HCT116 (cell line): ENCODE results near the gene FASN. TPM values are rescaled to one million over a fixed set of nuclear protein-coding genes. Genes with fewer than 3 reads are reported as not detected.

Experiments used
- ATAC-seq: fragments of 200-7000 bp; cut with Tn5 transposase; 2 replicates; pipeline ENCODE4 v1.9.1; 2020; ENCODE audit warnings: mild to moderate bottlenecking, moderate library complexity
- BruUV-seq: library from RNA; stranded (reverse); fragments of 400-500 nt; replicated peaks from 2 replicates; lab custom pipeline; 2021; lab: Mats Ljungman, UMichigan
- CTCF ChIA-PET: fragments of 300-600 bp; sonication (Branson Sonifier 250); formaldehyde crosslinking; loops from one replicate; lab custom pipeline; 2021; ENCODE audit warnings: antibody characterized with exemption; lab: Charles Lee
- POLR2A ChIA-PET: fragments of 300-600, 350-600 bp; sonication (Branson Sonifier 250); formaldehyde crosslinking; loops from one replicate; lab custom pipeline; 2021; ENCODE audit warnings: antibody characterized with exemption; lab: Charles Lee
- RAD21 ChIA-PET, 2 experiments: fragments of 300-600 bp; sonication (Branson Sonifier 250); formaldehyde crosslinking; loops; one replicate each; lab custom pipeline; 2023; ENCODE audit warnings: low total read pairs in 2 of 2; ENCODE audit not compliant: uncharacterized antibody in 2 of 2, unreplicated experiment in 2 of 2, low non-redundant PET in 1 of 2; lab: Charles Lee
- DNase-seq: peaks from one replicate; pipeline ENCODE4 v3.0.0-alpha.2; 2010; ENCODE audit warnings: low read depth, low spot score
- H2AFZ ChIP-seq: fragments of 200-600 bp; shearing (Covaris generic), sonication (generic); 2 replicates; pipeline ENCODE4 v1.6.1; 2017; ENCODE audit warnings: low read depth, mixed run types, mixed read lengths, antibody characterized with exemption, low read length; ENCODE audit not compliant: poor library complexity, severe bottlenecking
- H3K27ac ChIP-seq: 2 replicates; pipeline ENCODE4 v1.5.1; 2012; ENCODE audit warnings: low read depth, low read length
- H3K27me3 ChIP-seq: fragments of 200-600 bp; sonication (generic); 2 replicates; pipeline ENCODE4 v1.6.1; 2016; ENCODE audit warnings: mixed run types, low read length, mixed read lengths; ENCODE audit not compliant: insufficient read depth
- H3K36me3 ChIP-seq, 2 experiments: fragments of 200-500 bp in 1 of 2; fragments of 200-600 bp in 1 of 2; sonication (Bioruptor generic) in 1 of 2; sonication (generic) in 1 of 2; 2 replicates each; pipeline versions ENCODE4 v1.5.1 to v1.6.1; 2014 to 2016; ENCODE audit warnings: low read length in 2 of 2, inconsistent platforms in 1 of 2, mixed read lengths in 1 of 2, mixed run types in 1 of 2; ENCODE audit not compliant: insufficient read depth in 2 of 2, control insufficient read depth in 1 of 2
- H3K4me1 ChIP-seq, 2 experiments: fragments of 200-600 bp in 1 of 2; sonication (generic) in 1 of 2; 2 replicates each; pipeline versions ENCODE4 v1.5.1 to v1.6.1; 2012 to 2017; ENCODE audit warnings: low read length in 2 of 2, inconsistent platforms in 1 of 2, mild to moderate bottlenecking in 1 of 2, mixed read lengths in 1 of 2, mixed run types in 1 of 2, moderate library complexity in 1 of 2; ENCODE audit not compliant: insufficient read depth in 2 of 2, control insufficient read depth in 1 of 2
- H3K4me2 ChIP-seq: fragments of 200-600 bp; sonication (generic); 2 replicates; pipeline ENCODE4 v1.6.1; 2017; ENCODE audit warnings: mixed run types, low read length, mixed read lengths
- H3K4me3 ChIP-seq, 2 experiments: fragments of 200-600 bp in 1 of 2; sonication (generic) in 1 of 2; replicated peaks in 1 of 2; 2 replicates each; pipeline ENCODE4 v1.5.1; 2011 to 2016; ENCODE audit warnings: low read length in 2 of 2, control low read depth in 1 of 2, low read depth in 1 of 2, mild to moderate bottlenecking in 1 of 2, mixed read lengths in 1 of 2, mixed run types in 1 of 2
- H3K79me2 ChIP-seq: fragments of 200-600 bp; sonication (generic); 2 replicates; pipeline ENCODE4 v1.6.1; 2017; ENCODE audit warnings: mild to moderate bottlenecking, mixed run types, low read length, moderate library complexity, mixed read lengths; ENCODE audit not compliant: insufficient read depth
- H3K9ac ChIP-seq: fragments of 200-600 bp; sonication (generic); 2 replicates; pipeline ENCODE4 v1.6.1; 2016; ENCODE audit warnings: low read length, mixed read lengths
- H3K9me2 ChIP-seq: fragments of 200-600 bp; sonication (generic), shearing (Covaris generic); 2 replicates; pipeline ENCODE4 v1.6.1; 2017; ENCODE audit warnings: mixed run types, mild to moderate bottlenecking, moderate library complexity; ENCODE audit not compliant: insufficient read depth
- H3K9me3 ChIP-seq, 2 experiments: fragments of 200-500 bp in 1 of 2; fragments of 200-600 bp in 1 of 2; sonication (Bioruptor generic) in 1 of 2; sonication (generic) in 1 of 2; 2 replicates each; pipeline ENCODE4 v1.6.1; 2014 to 2017; ENCODE audit warnings: low read length in 2 of 2, mixed read lengths in 2 of 2, inconsistent platforms in 1 of 2, low read depth in 1 of 2, mild to moderate bottlenecking in 1 of 2, mixed run types in 1 of 2, moderate library complexity in 1 of 2; ENCODE audit not compliant: control insufficient read depth in 1 of 2, insufficient read depth in 1 of 2
- H4K20me1 ChIP-seq: fragments of 200-600 bp; sonication (generic), shearing (Covaris generic); 2 replicates; pipeline ENCODE4 v1.6.1; 2017; ENCODE audit warnings: mixed run types, mild to moderate bottlenecking, moderate library complexity; ENCODE audit not compliant: insufficient read depth
- CEBPB ChIP-seq: IDR thresholded peaks from 2 replicates; pipeline ENCODE4 v1.6.1; 2012; ENCODE audit warnings: low read depth
- POLR2A ChIP-seq: IDR thresholded peaks from 2 replicates; pipeline ENCODE4 v1.7.0; 2011; ENCODE audit warnings: borderline replicate concordance; ENCODE audit not compliant: insufficient read depth, insufficient read length; ENCODE audit errors: extremely low read depth
- POLR2AphosphoS5 ChIP-seq: IDR thresholded peaks from 2 replicates; pipeline ENCODE4 v1.6.1; 2011; ENCODE audit warnings: mild to moderate bottlenecking, low read depth, low read length, moderate library complexity
- SIN3A ChIP-seq: IDR thresholded peaks from 2 replicates; pipeline ENCODE4 v1.6.1; 2012; ENCODE audit warnings: low read depth
- SRF ChIP-seq: IDR thresholded peaks from 2 replicates; pipeline ENCODE4 v1.6.1; 2012; ENCODE audit warnings: low read depth
- intact Hi-C: fragments of 100-400 bp; cut with micrococcal nuclease; formaldehyde crosslinking; loops from 2 replicates; pipeline ENCODE4 v1.10.0; 2022
- total RNA-seq: library from RNA; stranded (reverse); gene quantifications from one replicate; pipeline ENCODE4 v1.2.1, GENCODE V29; 2021; ENCODE audit not compliant: unreplicated experiment
- TF ChIP-seq, protein P1 (sequence below): IDR thresholded peaks from 2 replicates; pipeline ENCODE4 v1.6.1; 2012; ENCODE audit warnings: low read depth

The FASN gene
- total RNA-seq, 1 experiment from 2014 or later = 754 TPM

DNA sequence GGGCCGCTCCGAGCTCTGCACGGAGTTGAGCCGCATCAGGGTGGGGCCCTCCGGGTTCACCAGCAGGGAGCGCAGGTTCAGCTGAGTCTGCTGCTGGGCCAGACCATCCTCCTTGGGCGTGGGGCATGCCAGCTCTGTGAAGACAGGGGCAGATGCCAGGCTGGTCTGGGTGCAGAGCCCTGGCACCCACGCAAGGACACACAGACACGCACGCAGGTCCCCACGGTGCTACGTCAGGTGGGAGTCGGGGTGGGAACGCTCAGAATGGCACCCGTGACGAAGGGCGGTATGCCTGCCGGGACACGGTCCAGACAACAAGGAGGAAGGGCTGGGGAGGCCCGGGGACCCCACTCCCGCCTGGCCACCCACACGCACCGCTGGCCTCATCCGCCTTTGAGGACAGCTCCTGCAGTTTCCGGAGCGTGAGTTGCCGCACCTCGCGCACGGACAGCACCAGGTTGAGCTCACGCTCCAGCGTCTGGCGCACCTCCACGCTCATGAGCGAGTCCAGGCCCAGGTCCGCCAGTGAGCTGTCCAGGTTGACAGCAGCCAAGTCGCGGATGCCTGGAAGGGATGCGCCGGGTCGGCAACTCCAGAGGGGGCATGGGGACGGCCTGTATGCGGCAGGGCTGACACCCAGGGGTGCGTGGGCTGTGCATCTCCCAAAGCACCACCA is 17.1 kb downstream of the FASN start:
- intact Hi-C loops = no loop called here

More for the DNA sequence above, 17.1 kb downstream of the FASN start:
- ChIA-PET POLR2A (interaction anchor here (1.4 kb wide), 1 partner anchor 50 kb away, joined by 3 read pairs; no protein-coding TSS in a partner anchor), CTCF (no interaction called here), RAD21 (no interaction called here)
- Histone ChIP-seq H3K36me3 (peaks cover 59 to 67% of the 10 kb centered on the region in 2 experiments), H3K9me2 (no peaks in the 10 kb centered on the region), H3K79me2 (peaks cover 11% of the 10 kb centered on the region; the same call in 1 of the 2 replicates), H3K4me1 (no peaks in the 10 kb centered on the region), H3K4me2 (no peak overlapping the region), H3K9me3 (no peaks in the 10 kb centered on the region), H2AFZ (no peak overlapping the region), H3K27ac (no peak overlapping the region; the same call in 1 of the 2 replicates)
- no TSS peak for BruUV-seq
- DNase-seq = no peak
- TF ChIP-seq CEBPB (no peak), SIN3A (no peak), POLR2AphosphoS5 (no peak), SRF (no peak), POLR2A (no peak)
- TF ChIP-seq, protein P1, sequence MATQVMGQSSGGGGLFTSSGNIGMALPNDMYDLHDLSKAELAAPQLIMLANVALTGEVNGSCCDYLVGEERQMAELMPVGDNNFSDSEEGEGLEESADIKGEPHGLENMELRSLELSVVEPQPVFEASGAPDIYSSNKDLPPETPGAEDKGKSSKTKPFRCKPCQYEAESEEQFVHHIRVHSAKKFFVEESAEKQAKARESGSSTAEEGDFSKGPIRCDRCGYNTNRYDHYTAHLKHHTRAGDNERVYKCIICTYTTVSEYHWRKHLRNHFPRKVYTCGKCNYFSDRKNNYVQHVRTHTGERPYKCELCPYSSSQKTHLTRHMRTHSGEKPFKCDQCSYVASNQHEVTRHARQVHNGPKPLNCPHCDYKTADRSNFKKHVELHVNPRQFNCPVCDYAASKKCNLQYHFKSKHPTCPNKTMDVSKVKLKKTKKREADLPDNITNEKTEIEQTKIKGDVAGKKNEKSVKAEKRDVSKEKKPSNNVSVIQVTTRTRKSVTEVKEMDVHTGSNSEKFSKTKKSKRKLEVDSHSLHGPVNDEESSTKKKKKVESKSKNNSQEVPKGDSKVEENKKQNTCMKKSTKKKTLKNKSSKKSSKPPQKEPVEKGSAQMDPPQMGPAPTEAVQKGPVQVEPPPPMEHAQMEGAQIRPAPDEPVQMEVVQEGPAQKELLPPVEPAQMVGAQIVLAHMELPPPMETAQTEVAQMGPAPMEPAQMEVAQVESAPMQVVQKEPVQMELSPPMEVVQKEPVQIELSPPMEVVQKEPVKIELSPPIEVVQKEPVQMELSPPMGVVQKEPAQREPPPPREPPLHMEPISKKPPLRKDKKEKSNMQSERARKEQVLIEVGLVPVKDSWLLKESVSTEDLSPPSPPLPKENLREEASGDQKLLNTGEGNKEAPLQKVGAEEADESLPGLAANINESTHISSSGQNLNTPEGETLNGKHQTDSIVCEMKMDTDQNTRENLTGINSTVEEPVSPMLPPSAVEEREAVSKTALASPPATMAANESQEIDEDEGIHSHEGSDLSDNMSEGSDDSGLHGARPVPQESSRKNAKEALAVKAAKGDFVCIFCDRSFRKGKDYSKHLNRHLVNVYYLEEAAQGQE = no peak
- TF ChIP-seq, all 23 proteins: peak for 0
- no peak for ATAC-seq
- no peaks in the 10 kb centered on the region for H3K27me3 ChIP-seq
- no peak overlapping the region for H3K9ac ChIP-seq
- peaks cover 9% of the 10 kb centered on the region; the same call in 1 of the 2 replicates for H4K20me1 ChIP-seq
- H3K4me3 ChIP-seq = no peak overlapping the region
